ENCODE results near the gene KLKB1. TPM values are rescaled to one million over a fixed set of nuclear protein-coding genes. Genes with fewer than 3 reads are reported as not detected.

The KLKB1 gene
- total RNA-seq, 6 experiments from 2014 or later: 48.1 to 130 (median 75.8) TPM

- no peaks in the 10 kb centered on the region for H3K4me1 ChIP-seq
- intact Hi-C loops (cut with DNase I): loop anchor here in 1 of 2 donors (10.0 kb wide), 1 partner anchor 257 kb away; no protein-coding TSS in a partner anchor
- no peak overlapping the region for H3K4me3 ChIP-seq
- no peaks in the 10 kb centered on the region for H3K9me3 ChIP-seq
- H3K36me3 ChIP-seq: no peaks in the 10 kb centered on the region
- ATAC-seq (no peak), DNase-seq (no peak)
- no peak for TF ChIP-seq POLR2A (IDR thresholded peaks at IDR 0.05)
- no peak for TF ChIP-seq CTCF (IDR thresholded peaks at IDR 0.05)
- H3K27me3 ChIP-seq: no peaks in the 10 kb centered on the region
- H3K27ac ChIP-seq: no peak overlapping the region
- WGBS (ENCODE audit: insufficient coverage, low coverage, low lambda C conversion rate, missing lambda C conversion rate): 58% methylated on average over 4 of the region's 4 CpGs
Observed at GRCh38 chr4:186307497-186307896, 80.2 kb downstream of the KLKB1 start.

GRCh38 chr4:186307916-186308315 lies 80.6 kb downstream of the KLKB1 start:
- 36% methylated on average over 3 of the region's 3 CpGs for WGBS (ENCODE audit: insufficient coverage, low coverage, low lambda C conversion rate, missing lambda C conversion rate)
- Histone ChIP-seq H3K36me3 (no peaks in the 10 kb centered on the region), H3K27me3 (no peaks in the 10 kb centered on the region), H3K9me3 (no peaks in the 10 kb centered on the region), H3K27ac (no peak overlapping the region), H3K4me1 (no peaks in the 10 kb centered on the region), H3K4me3 (no peak overlapping the region)
- intact Hi-C loops (cut with DNase I): loop anchor here in 1 of 2 donors (10.0 kb wide), 1 partner anchor 257 kb away; no protein-coding TSS in a partner anchor
- TF ChIP-seq CTCF (IDR thresholded peaks at IDR 0.05): no peak
- TF ChIP-seq POLR2A (IDR thresholded peaks at IDR 0.05): no peak
- no peak for ATAC-seq
- no peak for DNase-seq

Other genes with a start within 250 kb of the KLKB1 start
- 10 to 100 TPM in 2 of 6 experiments, 1 to 10 TPM in 4; 6.8 to 14.9 (median 9.2) TPM for gene TLR3, start 158.4 kb upstream of the KLKB1 start, total RNA-seq
- gene FAM149A, start 122.8 kb upstream of the KLKB1 start, total RNA-seq: 10 to 100 TPM; 19.8 to 33.1 (median 23.0) TPM
- gene CYP4V2, start 35.9 kb upstream of the KLKB1 start, total RNA-seq: 100 to 1,000 TPM in 2 of 6 experiments, 10 to 100 TPM in 4; 82.4 to 199 (median 94.1) TPM
- 100 to 1,000 TPM in 4 of 6 experiments, 10 to 100 TPM in 2; 94.5 to 201 (median 140) TPM for gene F11, start 38.7 kb downstream of the KLKB1 start, total RNA-seq

Data from right lobe of liver (tissue), 6 donors.